ENCODE results near the gene NOP53.

DNA sequence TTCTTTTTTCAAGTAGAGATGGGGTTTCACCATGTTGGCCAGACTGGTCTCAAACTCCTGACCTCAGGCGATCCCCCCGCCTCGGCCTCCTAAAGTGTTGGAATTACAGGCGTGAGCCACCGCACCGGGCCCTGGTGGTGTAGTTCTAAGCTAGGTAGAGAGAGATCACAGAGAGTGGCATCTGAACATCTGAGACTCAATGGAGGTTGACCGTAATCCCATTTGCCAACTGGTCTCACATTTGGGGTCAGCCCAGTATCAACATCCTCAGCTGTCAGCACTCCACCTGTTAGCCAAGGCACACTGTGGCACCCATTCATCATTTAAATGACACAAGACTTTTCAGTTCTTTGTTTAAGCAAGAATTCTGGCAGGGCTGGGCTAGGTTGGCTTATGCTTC is 41.2 kb downstream of the NOP53 start:
- TF ChIP-seq, protein P1, sequence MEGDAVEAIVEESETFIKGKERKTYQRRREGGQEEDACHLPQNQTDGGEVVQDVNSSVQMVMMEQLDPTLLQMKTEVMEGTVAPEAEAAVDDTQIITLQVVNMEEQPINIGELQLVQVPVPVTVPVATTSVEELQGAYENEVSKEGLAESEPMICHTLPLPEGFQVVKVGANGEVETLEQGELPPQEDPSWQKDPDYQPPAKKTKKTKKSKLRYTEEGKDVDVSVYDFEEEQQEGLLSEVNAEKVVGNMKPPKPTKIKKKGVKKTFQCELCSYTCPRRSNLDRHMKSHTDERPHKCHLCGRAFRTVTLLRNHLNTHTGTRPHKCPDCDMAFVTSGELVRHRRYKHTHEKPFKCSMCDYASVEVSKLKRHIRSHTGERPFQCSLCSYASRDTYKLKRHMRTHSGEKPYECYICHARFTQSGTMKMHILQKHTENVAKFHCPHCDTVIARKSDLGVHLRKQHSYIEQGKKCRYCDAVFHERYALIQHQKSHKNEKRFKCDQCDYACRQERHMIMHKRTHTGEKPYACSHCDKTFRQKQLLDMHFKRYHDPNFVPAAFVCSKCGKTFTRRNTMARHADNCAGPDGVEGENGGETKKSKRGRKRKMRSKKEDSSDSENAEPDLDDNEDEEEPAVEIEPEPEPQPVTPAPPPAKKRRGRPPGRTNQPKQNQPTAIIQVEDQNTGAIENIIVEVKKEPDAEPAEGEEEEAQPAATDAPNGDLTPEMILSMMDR (IDR thresholded peaks at IDR 0.05) = no peak
- no peak for TF ChIP-seq POLR2A (IDR thresholded peaks at IDR 0.05)
